ENCODE measurements around the gene EXOC3. TPM values are rescaled to one million over a fixed set of nuclear protein-coding genes. Genes with fewer than 3 reads are reported as not detected.

EXOC3 gene
- total and polyA plus RNA-seq, 2 of the 8 experiments (the other 6 are each of a cell fraction or from before 2014, with no cell fraction given) = 14.4 to 30.0 TPM

GRCh38 chr5:459562-460272, 16.7 kb downstream of the EXOC3 start:
- H3K4me2 ChIP-seq (ENCODE audit: insufficient read depth in 1 of 2, low read depth in 2 of 2, low read length in 2 of 2) = no peak overlapping the region
- TF ChIP-seq HDAC6 (IDR thresholded peaks at IDR 0.05; ENCODE audit: low read depth, low read length) (no peak), SP4 (IDR thresholded peaks at IDR 0.05; ENCODE audit: low read length) (no peak), RXRA (IDR thresholded peaks at IDR 0.05; ENCODE audit: insufficient read depth, low read depth, low read length) (no peak)
- FAIRE-seq (no peak), DNase-seq (ENCODE audit: low read depth in 1 of 2, low spot score in 2 of 2) (no peak)
- H3K4ac ChIP-seq (replicated peaks; ENCODE audit: insufficient read length, low read depth, low read length) = no peak overlapping the region
- no peak overlapping the region for H2BK120ac ChIP-seq (replicated peaks; ENCODE audit: low read depth, low read length)
- no peak overlapping the region for H3K56ac ChIP-seq (replicated peaks; ENCODE audit: insufficient read length, low read depth, low read length)
- WGBS, 2 experiments (ENCODE audit: extremely low coverage in 1 of 2, insufficient coverage in 1 of 2, insufficient read length in 1 of 2, insufficient replicate concordance in 2 of 2, low coverage in 1 of 2, low lambda C conversion rate in 2 of 2, missing lambda C conversion rate in 1 of 2) = 92% methylated on average over 24 of the region's 24 CpGs; no CpG with 5 or more reads in 1 of the 2 experiments
- ChIA-PET POLR2A (ENCODE audit: partially characterized antibody) (interaction anchor here (0.9 kb wide), 1 partner anchor 13 kb away, joined by 4 read pairs; no protein-coding TSS in a partner anchor), CTCF (ENCODE audit: partially characterized antibody) (interaction anchor here (1.9 kb wide), 1 partner anchor 13 kb away, joined by 8 read pairs; no protein-coding TSS in a partner anchor)
- H3K4me3 ChIP-seq (ENCODE audit: extremely low read depth in 1 of 4, insufficient read depth in 2 of 4, low read depth in 3 of 4, low read length in 4 of 4) = no peak overlapping the region
- no peak overlapping the region for H3K23ac ChIP-seq (ENCODE audit: insufficient read length)
- H2BK15ac ChIP-seq (ENCODE audit: low read length) = no peak overlapping the region
- H4K20me1 ChIP-seq (replicated peaks in 1 of 2; ENCODE audit: control insufficient read depth in 1 of 2, insufficient read depth in 2 of 2, low read length in 2 of 2) = peaks cover 2 to 3% of the 10 kb centered on the region in 2 experiments
- H3K23me2 ChIP-seq (ENCODE audit: low read depth, low read length) = no peaks in the 10 kb centered on the region
- H4K5ac ChIP-seq (ENCODE audit: insufficient read length, low read depth, low read length) = no peak overlapping the region
- H3K27me3 ChIP-seq (replicated peaks in 1 of 4; ENCODE audit: control insufficient read depth in 3 of 4, extremely low read depth in 1 of 4, insufficient read depth in 3 of 4, low read length in 3 of 4) = no peaks in the 10 kb centered on the region
- H3K79me2 ChIP-seq (ENCODE audit: control insufficient read depth in 1 of 2, insufficient read depth in 2 of 2, low read length in 2 of 2) = 0 out of 4 replicates have a peak, but pooled peaks cover 0 to 3% of the 10 kb centered on the region in 2 experiments
- H2BK5ac ChIP-seq (ENCODE audit: low read depth, low read length) = no peak overlapping the region
- no peak overlapping the region for H2AFZ ChIP-seq (ENCODE audit: low read length)
- H3K14ac ChIP-seq (ENCODE audit: insufficient read length) = no peak overlapping the region
- peaks cover 2 to 4% (median 2%) of the 10 kb centered on the region in 4 experiments; a peak in 5 of 7 replicates for H3K4me1 ChIP-seq (replicated peaks in 1 of 4; ENCODE audit: control insufficient read depth in 3 of 4, insufficient read depth in 4 of 4, low read length in 3 of 4)
- H4K91ac ChIP-seq (replicated peaks; ENCODE audit: insufficient read length, low read length) = no peak overlapping the region
- H3K18ac ChIP-seq (ENCODE audit: extremely low read depth, low read length) = no peak overlapping the region
- no peaks in the 10 kb centered on the region for H3K9me3 ChIP-seq (ENCODE audit: insufficient read depth in 2 of 2, low read depth in 1 of 2, low read length in 1 of 2)
- peaks cover 4% of the 10 kb centered on the region for H3K79me1 ChIP-seq (ENCODE audit: low read depth, low read length)
- peaks cover 0 to 16% (median 3%) of the 10 kb centered on the region in 4 experiments; a peak in 4 of 8 replicates for H3K36me3 ChIP-seq (ENCODE audit: control insufficient read depth in 2 of 4, insufficient read depth in 4 of 4, low read length in 3 of 4)
- H3K27ac ChIP-seq (ENCODE audit: low read depth, low read length) = no peak overlapping the region
- no peak overlapping the region for H2BK12ac ChIP-seq (ENCODE audit: low read depth, low read length)
- no peak overlapping the region for H3K9ac ChIP-seq (replicated peaks in 1 of 4; ENCODE audit: extremely low read depth in 1 of 4, low read depth in 3 of 4, low read length in 3 of 4)
- no peak overlapping the region for H2BK20ac ChIP-seq (ENCODE audit: low read length)
- H2AK5ac ChIP-seq (ENCODE audit: low read depth, low read length) = no peak overlapping the region
- H4K8ac ChIP-seq (ENCODE audit: extremely low read depth, insufficient read depth, low read length) = no peak overlapping the region
